LNCaP clone FGC (cell line): ENCODE measurements around the gene PTPN18.
A peak's percentile ranks its signal among the peaks of the same experiment; 100 is the strongest.

Experiments
- DNase-seq: peaks from one replicate; pipeline ENCODE4 v3.0.0-alpha.2; 2011; ENCODE audit warnings: low read depth
- H3K4me3 ChIP-seq: 2 replicates; pipeline ENCODE4 v1.5.1; 2011; ENCODE audit warnings: mild to moderate bottlenecking, low read depth, low read length, control low read depth
- TF ChIP-seq, protein P1 (sequence below): IDR thresholded peaks from 2 replicates; pipeline ENCODE4 v1.5.1; 2012; ENCODE audit warnings: mild to moderate bottlenecking; ENCODE audit not compliant: control insufficient read depth, insufficient read depth; ENCODE audit errors: extremely low read depth

Gene PTPN18

DNA sequence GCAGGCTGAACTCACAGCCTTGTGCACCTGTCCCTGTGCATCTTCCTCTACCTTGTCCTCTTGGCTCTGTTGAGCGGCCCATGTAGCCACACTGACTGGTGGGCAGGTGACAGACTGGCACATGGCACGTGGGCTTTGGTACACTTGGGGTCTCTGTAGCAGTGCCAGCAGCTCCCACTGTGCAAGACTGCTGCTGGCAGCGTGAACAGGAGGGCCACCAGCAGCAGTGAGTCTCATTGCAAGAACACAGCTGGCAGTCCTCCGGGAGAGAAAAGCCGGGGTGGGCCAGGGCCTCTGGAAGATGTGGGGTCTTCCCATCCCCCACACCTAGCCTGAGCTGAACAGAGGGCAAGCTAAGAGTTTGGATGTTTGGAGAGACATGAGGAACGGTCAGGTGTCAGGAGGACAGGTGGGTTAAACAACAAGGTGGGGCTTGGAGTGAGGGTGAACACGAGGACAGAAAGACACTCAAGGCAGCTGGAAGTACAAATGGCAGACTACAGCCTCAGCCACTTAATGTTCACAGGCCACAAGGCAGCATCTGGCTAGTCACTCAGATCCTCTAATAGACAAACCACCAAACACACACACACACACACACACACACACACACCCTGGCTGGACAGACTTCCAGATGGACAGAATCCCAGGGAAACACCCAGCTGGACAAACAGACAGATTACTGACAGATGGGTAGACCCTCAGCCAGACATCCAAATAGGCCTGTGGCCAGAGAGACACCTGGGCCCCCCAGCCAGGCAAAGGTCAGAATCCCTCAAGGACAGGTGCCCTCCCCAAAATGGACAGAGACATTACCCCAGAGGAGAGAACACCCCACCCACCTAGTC is 2.3 kb upstream of the PTPN18 start:
- TF ChIP-seq, protein P1, sequence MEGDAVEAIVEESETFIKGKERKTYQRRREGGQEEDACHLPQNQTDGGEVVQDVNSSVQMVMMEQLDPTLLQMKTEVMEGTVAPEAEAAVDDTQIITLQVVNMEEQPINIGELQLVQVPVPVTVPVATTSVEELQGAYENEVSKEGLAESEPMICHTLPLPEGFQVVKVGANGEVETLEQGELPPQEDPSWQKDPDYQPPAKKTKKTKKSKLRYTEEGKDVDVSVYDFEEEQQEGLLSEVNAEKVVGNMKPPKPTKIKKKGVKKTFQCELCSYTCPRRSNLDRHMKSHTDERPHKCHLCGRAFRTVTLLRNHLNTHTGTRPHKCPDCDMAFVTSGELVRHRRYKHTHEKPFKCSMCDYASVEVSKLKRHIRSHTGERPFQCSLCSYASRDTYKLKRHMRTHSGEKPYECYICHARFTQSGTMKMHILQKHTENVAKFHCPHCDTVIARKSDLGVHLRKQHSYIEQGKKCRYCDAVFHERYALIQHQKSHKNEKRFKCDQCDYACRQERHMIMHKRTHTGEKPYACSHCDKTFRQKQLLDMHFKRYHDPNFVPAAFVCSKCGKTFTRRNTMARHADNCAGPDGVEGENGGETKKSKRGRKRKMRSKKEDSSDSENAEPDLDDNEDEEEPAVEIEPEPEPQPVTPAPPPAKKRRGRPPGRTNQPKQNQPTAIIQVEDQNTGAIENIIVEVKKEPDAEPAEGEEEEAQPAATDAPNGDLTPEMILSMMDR, result no peak
- H3K4me3 ChIP-seq, result no peak overlapping the region
- DNase-seq, result no peak

DNA sequence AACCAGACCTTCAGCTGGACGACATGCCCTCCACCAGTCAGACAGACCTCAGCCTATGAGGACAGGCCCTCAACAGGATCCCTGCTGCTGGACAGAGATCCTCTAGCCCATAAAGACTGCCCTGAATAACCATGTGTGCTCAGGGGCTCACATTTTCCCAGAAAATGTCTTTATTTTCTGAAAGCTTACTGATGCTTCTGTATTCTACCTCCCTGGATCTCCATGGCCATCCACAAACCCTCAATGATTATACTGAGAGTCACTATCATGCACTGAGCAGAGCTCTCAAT is 1.8 kb upstream of the PTPN18 start:
- DNase-seq, result no peak
- TF ChIP-seq, protein P1, result no peak
- no peak overlapping the region for H3K4me3 ChIP-seq

DNA sequence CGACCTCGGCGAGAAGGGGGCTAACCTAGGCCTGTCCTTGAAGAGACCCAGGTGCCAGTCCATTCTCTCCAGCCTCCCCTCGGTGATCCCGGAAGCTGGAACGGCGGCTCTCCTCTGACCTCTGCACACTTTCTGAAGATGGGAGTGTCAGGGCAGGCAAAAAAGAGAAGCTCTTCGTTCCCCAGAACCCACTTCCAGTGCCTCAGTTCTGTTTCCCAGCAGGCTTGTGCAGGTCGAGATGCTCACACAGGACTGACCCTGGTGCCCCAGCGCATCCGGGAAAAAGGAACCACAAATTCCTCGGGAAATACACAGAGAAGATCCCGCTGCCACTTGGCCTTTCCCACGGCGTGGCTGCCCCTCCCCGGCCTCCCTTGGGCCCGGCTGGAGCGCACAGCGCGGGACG is 681 bp upstream of the PTPN18 start:
- TF ChIP-seq, protein P1, result no peak
- peak overlapping the region; percentile 68 for H3K4me3 ChIP-seq
- DNase-seq, result no peak

DNA sequence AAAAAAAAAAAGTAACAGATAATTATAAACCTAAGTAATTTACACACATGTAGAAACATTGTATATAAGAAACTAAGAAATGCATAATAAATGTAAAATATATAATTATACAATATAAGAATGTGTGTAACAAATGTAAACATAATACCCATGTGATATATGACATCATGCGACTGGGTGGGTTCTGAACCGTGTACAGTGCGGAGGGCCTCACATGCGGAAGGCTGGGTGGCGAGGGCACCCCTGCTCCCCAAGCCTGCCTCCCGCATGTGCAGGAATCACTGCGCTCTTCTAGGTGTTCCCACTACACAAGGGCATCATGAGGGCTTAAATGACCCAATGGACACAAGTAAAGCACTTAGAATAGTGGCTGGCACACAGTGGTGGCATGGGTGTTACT is 2.0 kb downstream of the PTPN18 start:
- H3K4me3 ChIP-seq, result no peak overlapping the region
- DNase-seq, result no peak
- TF ChIP-seq, protein P1, result no peak

DNA sequence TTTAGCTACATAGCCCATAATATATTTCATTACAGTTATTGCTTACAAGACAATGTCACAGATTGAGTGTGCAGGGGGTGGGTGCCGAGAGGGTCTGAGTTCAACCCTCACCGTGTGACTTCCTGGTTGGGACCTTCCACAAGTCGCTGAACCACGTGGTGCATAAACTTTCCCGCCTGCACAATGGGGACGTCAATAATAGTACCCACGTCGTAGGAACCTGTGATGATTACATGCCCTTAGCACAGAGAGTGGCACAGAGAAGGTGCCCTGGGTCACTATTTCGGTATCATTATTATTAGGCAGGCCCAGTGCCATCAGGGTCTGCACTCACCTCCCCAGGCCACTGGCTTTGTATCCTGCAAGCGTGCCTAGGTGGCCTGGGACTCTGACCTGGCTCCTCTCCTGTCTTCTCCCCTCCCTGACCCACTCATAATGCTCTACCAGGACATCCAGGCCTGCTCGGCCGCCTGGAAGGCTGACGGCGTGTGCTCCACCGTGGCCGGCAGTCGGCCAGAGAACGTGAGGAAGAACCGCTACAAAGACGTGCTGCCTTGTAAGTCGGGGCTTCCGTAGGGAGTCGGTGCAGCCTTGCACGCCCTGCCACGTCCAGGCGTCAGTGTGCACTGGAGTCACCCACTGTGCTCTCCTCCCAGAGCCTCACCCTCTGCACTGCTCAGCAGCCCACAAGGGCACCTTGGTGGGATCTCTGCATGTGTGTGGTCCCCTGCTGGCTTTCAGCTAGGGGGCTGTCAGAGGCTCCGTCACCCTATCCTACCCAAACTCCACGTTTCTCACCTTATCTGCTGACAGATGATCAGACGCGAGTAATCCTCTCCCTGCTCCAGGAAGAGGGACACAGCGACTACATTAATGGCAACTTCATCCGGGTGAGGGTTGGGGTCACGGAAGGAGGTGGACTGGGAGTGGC is 2.8 kb downstream of the PTPN18 start:
- H3K4me3 ChIP-seq, result no peak overlapping the region
- TF ChIP-seq, protein P1, result no peak
- no peak for DNase-seq

DNA sequence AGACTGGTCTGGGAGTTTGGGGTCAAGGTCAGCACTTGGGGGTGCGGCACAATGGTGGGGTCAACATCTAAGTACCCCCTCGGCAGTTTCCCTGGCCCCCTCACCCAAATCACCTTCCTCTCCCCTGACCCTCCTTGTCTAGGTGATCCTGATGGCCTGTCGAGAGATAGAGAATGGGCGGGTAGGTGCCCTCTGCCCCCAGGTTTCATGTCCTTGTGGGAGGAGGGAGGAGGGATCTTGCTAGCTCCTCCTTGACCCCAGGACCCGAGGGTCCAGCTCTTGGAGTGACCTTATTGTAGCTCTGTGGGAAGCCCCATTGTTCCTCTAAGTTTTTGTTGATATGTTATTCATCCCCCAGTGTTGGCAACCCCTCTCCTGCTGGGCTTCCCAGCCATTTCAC is 3.6 kb downstream of the PTPN18 start:
- no peak for DNase-seq
- TF ChIP-seq, protein P1, result no peak
- no peak overlapping the region for H3K4me3 ChIP-seq
